ENCODE data around the gene ZBTB7C. TPM values are rescaled to one million over a fixed set of nuclear protein-coding genes. Genes with fewer than 3 reads are reported as not detected.
A peak's percentile ranks its signal among the peaks of the same experiment; 100 is the strongest.

The ZBTB7C gene
- total RNA-seq, 4 donors from 2014 or later = 26.0 to 50.6 (median 46.2) TPM

DNA sequence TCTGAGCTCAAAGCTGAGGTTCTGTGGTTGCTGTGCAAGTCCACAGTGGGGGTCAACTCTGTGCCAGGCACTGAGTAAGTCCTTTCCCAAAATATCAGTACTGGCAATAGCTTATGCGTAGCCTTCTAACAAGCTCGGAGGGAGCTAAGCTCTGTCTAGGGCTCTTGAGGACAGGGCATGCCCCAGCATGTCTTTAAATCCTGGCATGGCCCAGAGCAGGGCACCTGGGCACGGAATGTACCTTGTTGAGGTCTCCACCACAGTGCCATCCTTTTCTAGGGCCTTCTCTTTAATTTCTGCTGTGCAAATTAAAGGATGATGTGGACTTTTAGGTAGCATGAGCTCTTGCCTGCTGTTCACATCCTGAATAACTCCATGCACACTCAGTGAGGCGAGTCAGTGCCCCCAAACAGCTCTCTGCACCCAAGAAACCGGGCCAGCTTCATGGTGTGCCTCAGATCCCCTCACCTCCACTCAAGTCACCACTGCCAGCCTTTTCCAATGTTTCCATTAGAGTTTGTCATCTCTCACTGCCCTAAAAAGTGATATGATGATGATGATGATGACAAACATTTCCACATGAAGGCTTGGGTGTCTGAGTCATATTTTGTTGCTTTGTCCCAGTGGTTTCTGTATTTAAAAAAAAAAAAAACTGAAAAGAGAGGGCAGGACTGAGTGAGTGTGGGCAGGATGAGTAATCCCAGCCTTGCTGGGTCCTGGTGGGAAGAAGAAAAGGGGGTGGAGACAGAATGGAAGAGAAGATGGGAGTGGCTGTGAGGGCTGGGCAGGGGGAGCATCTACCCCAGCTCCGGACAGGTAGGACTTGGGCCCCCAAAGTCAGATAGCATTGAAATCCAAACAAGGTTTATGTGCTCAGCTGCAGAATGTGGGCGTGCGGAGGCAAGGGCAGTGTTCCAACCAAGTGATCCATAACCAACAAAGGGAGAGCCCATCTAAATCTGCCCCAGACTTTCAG, 78.9 kb downstream of the ZBTB7C start:
- DNase-seq (ENCODE audit: low spot score in 2 of 2) = no peak
- Histone ChIP-seq H3K9me3 (no peaks in the 10 kb centered on the region), H3K36me3 (no peaks in the 10 kb centered on the region), H3K4me3 (no peak overlapping the region), H3K4me1 (peaks cover 18% of the 10 kb centered on the region), H3K27ac (peak overlapping the region; percentile 66), H3K27me3 (no peaks in the 10 kb centered on the region)
- WGBS = 74% methylated on average over 7 of the region's 8 CpGs
- TF ChIP-seq EP300 (IDR thresholded peaks at IDR 0.05) (no peak), POLR2AphosphoS5 (IDR thresholded peaks at IDR 0.05) (no peak), POLR2A (IDR thresholded peaks at IDR 0.05) (no peak)
- TF ChIP-seq, protein P1, sequence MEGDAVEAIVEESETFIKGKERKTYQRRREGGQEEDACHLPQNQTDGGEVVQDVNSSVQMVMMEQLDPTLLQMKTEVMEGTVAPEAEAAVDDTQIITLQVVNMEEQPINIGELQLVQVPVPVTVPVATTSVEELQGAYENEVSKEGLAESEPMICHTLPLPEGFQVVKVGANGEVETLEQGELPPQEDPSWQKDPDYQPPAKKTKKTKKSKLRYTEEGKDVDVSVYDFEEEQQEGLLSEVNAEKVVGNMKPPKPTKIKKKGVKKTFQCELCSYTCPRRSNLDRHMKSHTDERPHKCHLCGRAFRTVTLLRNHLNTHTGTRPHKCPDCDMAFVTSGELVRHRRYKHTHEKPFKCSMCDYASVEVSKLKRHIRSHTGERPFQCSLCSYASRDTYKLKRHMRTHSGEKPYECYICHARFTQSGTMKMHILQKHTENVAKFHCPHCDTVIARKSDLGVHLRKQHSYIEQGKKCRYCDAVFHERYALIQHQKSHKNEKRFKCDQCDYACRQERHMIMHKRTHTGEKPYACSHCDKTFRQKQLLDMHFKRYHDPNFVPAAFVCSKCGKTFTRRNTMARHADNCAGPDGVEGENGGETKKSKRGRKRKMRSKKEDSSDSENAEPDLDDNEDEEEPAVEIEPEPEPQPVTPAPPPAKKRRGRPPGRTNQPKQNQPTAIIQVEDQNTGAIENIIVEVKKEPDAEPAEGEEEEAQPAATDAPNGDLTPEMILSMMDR (IDR thresholded peaks at IDR 0.05) = no peak

DNA sequence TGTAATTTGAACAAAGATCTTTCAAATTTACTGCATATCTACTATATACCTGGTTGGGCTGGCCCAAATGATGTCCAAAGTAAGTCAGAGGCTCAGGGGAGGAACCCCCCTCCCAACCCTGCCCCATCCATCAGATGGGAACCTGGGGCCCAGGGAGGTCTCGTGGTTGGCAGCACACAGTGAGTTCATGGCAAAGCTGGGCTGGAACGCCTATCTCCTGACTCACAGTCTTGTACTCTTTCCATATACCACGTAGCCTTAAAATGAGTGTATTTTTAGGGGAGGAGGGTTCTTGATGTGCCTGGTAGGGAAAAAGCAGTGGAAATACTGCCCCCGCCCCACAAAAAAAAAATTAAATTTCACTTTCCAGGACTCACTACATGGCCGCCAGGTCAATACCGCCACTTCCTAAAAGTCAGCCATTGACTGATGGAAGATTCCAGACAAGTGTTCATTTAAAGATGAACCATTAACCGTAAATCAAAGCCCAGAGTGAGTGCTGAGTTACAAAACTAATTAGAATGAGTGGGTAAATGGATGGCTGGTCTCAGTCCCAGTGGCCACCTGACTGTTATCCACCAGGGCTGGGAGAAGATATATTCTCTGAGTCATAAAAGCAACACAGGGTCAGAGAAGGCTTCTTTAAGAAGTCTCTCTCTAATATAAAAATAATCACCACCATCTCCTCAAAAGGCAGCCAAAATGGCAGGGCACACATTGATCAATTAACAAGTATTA, 80.5 kb downstream of the ZBTB7C start:
- H3K27ac ChIP-seq = no peak overlapping the region
- no peak for DNase-seq (ENCODE audit: low spot score in 2 of 2)
- no peak overlapping the region for H3K4me3 ChIP-seq
- WGBS = 82% methylated on average over 7 of the region's 7 CpGs
- H3K27me3 ChIP-seq = no peaks in the 10 kb centered on the region
- no peaks in the 10 kb centered on the region for H3K9me3 ChIP-seq
- H3K4me1 ChIP-seq = peaks cover 18% of the 10 kb centered on the region
- no peaks in the 10 kb centered on the region for H3K36me3 ChIP-seq
- TF ChIP-seq POLR2A (IDR thresholded peaks at IDR 0.05) (no peak), EP300 (IDR thresholded peaks at IDR 0.05) (no peak), POLR2AphosphoS5 (IDR thresholded peaks at IDR 0.05) (no peak)
- TF ChIP-seq, protein P1 (IDR thresholded peaks at IDR 0.05) = no peak

DNA sequence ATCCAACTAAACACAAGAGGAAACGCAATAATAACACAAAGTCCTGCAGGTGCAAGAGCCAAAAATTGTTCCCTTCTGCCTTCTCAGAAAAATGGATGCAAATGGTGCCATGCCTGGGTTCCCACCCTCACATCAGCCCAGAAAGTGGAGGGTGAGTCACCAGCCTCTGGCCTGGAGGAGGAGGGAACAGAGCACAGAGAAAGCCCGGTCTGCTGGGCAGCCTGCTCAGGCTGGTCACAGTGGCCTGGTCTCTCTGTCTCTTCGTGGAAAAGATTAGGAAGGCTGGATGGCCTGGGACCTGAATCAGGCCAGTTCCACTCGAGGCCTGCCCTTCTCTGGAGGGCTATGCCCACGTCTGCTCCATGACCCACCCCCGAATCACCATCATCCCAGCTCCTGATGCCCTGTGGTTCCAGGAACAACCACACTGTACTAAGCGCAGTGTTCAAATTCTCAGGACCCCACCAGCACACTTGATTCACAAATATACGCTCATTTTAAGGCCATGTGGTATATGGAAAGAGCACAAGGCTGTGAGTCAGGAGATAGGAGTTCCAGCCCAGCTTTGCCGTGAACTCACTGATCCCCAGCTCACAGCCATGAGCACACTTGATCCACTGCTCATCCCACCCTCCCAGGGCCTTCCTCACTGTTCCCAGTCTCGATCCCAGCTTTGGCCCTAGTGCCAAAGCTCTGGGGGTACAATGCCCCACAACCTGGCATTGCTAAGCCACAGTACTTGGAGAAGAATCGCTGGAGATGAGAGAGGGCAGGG, 82.1 kb downstream of the ZBTB7C start:
- H3K27me3 ChIP-seq = no peaks in the 10 kb centered on the region
- TF ChIP-seq, protein P1 (IDR thresholded peaks at IDR 0.05) = no peak
- H3K4me1 ChIP-seq = peaks cover 17% of the 10 kb centered on the region
- 86% methylated on average over 11 of the region's 11 CpGs for WGBS
- no peaks in the 10 kb centered on the region for H3K9me3 ChIP-seq
- H3K27ac ChIP-seq = no peak overlapping the region
- H3K4me3 ChIP-seq = no peak overlapping the region
- H3K36me3 ChIP-seq = no peaks in the 10 kb centered on the region
- no peak for DNase-seq (ENCODE audit: low spot score in 2 of 2)

DNA sequence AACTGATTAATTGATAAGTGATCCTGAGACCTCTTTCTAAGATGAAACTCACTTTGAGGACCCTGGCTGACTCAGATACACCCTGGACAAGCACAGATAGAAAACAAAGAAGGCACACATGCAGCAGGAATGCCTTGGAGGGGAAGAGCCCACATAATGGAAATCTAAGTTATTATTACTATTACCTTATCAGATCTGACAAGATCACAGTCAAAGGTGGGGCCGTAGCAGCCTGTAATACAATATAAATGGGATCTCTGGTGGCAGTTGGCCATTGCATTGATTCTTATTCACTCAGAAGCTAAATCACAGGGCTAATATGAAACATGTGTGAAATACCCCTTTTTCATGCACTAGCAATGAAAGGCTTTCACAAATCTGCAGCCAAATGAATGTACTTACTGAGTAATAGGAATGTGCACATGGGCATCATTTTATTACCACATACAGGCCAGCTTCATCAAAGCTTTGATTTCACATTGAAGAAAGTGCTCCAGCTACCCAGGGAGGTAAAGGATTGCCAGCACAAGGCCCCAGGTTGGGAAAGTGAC, 84.0 kb downstream of the ZBTB7C start:
- TF ChIP-seq, protein P1 (IDR thresholded peaks at IDR 0.05) = no peak
- no peak for TF ChIP-seq EP300 (IDR thresholded peaks at IDR 0.05)
- no peak for TF ChIP-seq POLR2AphosphoS5 (IDR thresholded peaks at IDR 0.05)
- TF ChIP-seq POLR2A (IDR thresholded peaks at IDR 0.05) = no peak
- H3K4me3 ChIP-seq = no peak overlapping the region
- no peak for DNase-seq (ENCODE audit: low spot score in 2 of 2)
- H3K36me3 ChIP-seq = no peaks in the 10 kb centered on the region
- H3K27me3 ChIP-seq = no peaks in the 10 kb centered on the region
- H3K27ac ChIP-seq = no peak overlapping the region
- peaks cover 11% of the 10 kb centered on the region for H3K4me1 ChIP-seq
- 73% methylated on average over 1 of the region's 1 CpG for WGBS
- no peaks in the 10 kb centered on the region for H3K9me3 ChIP-seq
